H1 (cell line): ENCODE data around the gene STX18. TPM values are rescaled to one million over a fixed set of nuclear protein-coding genes. Genes with fewer than 3 reads are reported as not detected.
A peak's percentile ranks its signal among the peaks of the same experiment; 100 is the strongest.

Source experiments
- CTCF ChIA-PET: fragments of 300-600 bp; sonication (Branson Sonifier 250); formaldehyde crosslinking; loops from one replicate; lab custom pipeline; 2021; ENCODE audit not compliant: partially characterized antibody; lab: Charles Lee
- POLR2A ChIA-PET: fragments of 300-600 bp; sonication (Branson Sonifier 250); formaldehyde crosslinking; loops from one replicate; lab custom pipeline; 2021; ENCODE audit warnings: inconsistent platforms; ENCODE audit not compliant: partially characterized antibody; lab: Charles Lee
- DNase-seq, 2 experiments: peaks; one replicate each; pipeline versions ENCODE4 v3.0.0 to v3.0.0-alpha.2; 2010 to 2022; ENCODE audit warnings: low spot score in 2 of 2, low read depth in 1 of 2, mixed read lengths in 1 of 2
- FAIRE-seq: peaks from 2 replicates; lab custom pipeline; 2011; peaks lifted over from hg19 to GRCh38; lab: Jason Lieb, UNC
- H2AFZ ChIP-seq: 2 replicates; pipeline ENCODE4 v1.8.1; 2012; ENCODE audit warnings: low read length, inconsistent platforms
- H2AK5ac ChIP-seq: 2 replicates; pipeline ENCODE4 v1.6.1; 2013; ENCODE audit warnings: low read depth, low read length
- H2BK120ac ChIP-seq: replicated peaks from 2 replicates; pipeline ENCODE3; 2013; ENCODE audit warnings: low read depth, low read length, inconsistent platforms
- H2BK12ac ChIP-seq: 2 replicates; pipeline ENCODE4 v1.6.1; 2013; ENCODE audit warnings: low read depth, low read length
- H2BK15ac ChIP-seq: 2 replicates; pipeline ENCODE4 v1.6.1; 2013; ENCODE audit warnings: low read length
- H2BK20ac ChIP-seq: 2 replicates; pipeline ENCODE4 v1.6.1; 2013; ENCODE audit warnings: low read length
- H2BK5ac ChIP-seq: 2 replicates; pipeline ENCODE4 v1.6.1; 2013; ENCODE audit warnings: low read depth, low read length
- H3K14ac ChIP-seq: 2 replicates; pipeline ENCODE4 v1.6.1; 2013; ENCODE audit warnings: inconsistent platforms; ENCODE audit not compliant: insufficient read length
- H3K18ac ChIP-seq: 2 replicates; pipeline ENCODE4 v1.6.1; 2013; ENCODE audit warnings: low read length; ENCODE audit errors: extremely low read depth
- H3K23ac ChIP-seq: 2 replicates; pipeline ENCODE4 v1.6.1; 2013; ENCODE audit warnings: inconsistent platforms; ENCODE audit not compliant: insufficient read length
- H3K23me2 ChIP-seq: 2 replicates; pipeline ENCODE4 v1.6.1; 2013; ENCODE audit warnings: low read depth, low read length
- H3K27ac ChIP-seq: 2 replicates; pipeline ENCODE4 v1.6.1; 2011; ENCODE audit warnings: low read depth, low read length, inconsistent platforms
- H3K27me3 ChIP-seq, 4 experiments: replicated peaks in 1 of 4; 1 replicate in 1 of 4; 2 replicates in 3 of 4; pipeline versions ENCODE4 v1.6.1 to v1.8.1; 2011 to 2013; ENCODE audit warnings: low read length in 3 of 4, mild to moderate bottlenecking in 3 of 4, inconsistent platforms in 2 of 4, mixed read lengths in 2 of 4, moderate library complexity in 1 of 4; ENCODE audit not compliant: control insufficient read depth in 3 of 4, insufficient read depth in 3 of 4; ENCODE audit errors: extremely low read depth in 1 of 4
- H3K36me3 ChIP-seq, 4 experiments: 2 replicates each; pipeline versions ENCODE4 v1.6.1 to v1.8.1; 2011 to 2013; ENCODE audit warnings: mild to moderate bottlenecking in 4 of 4, low read length in 3 of 4, moderate library complexity in 2 of 4, control low read depth in 1 of 4, inconsistent platforms in 1 of 4; ENCODE audit not compliant: insufficient read depth in 4 of 4, control insufficient read depth in 2 of 4
- H3K4ac ChIP-seq: replicated peaks from 2 replicates; pipeline ENCODE3; 2013; ENCODE audit warnings: low read length, low read depth, mixed read lengths, inconsistent platforms; ENCODE audit not compliant: insufficient read length
- H3K4me1 ChIP-seq, 4 experiments: replicated peaks in 1 of 4; 1 replicate in 1 of 4; 2 replicates in 3 of 4; pipeline versions ENCODE4 v1.6.1 to v1.8.1; 2011 to 2013; ENCODE audit warnings: low read length in 3 of 4, inconsistent platforms in 2 of 4, mixed read lengths in 1 of 4; ENCODE audit not compliant: insufficient read depth in 4 of 4, control insufficient read depth in 3 of 4
- H3K4me2 ChIP-seq, 2 experiments: 2 replicates each; pipeline versions ENCODE4 v1.6.1 to v1.8.1; 2011 to 2013; ENCODE audit warnings: low read depth in 2 of 2, low read length in 2 of 2, control low read depth in 1 of 2, inconsistent platforms in 1 of 2, mild to moderate bottlenecking in 1 of 2; ENCODE audit not compliant: insufficient read depth in 1 of 2
- H3K4me3 ChIP-seq, 4 experiments: fragments of 200-600, 300-600 bp in 1 of 4; sonication (generic), shearing (Covaris generic), sonication (Bioruptor Twin) in 1 of 4; 2 replicates each; pipeline versions ENCODE4 v1.5.1 to v1.8.1; 2011 to 2016; ENCODE audit warnings: low read length in 4 of 4, low read depth in 3 of 4, control low read depth in 2 of 4, inconsistent platforms in 2 of 4, mild to moderate bottlenecking in 2 of 4, mixed read lengths in 1 of 4, moderate library complexity in 1 of 4; ENCODE audit not compliant: insufficient read depth in 2 of 4; ENCODE audit errors: extremely low read depth in 1 of 4
- H3K56ac ChIP-seq: replicated peaks from 2 replicates; pipeline ENCODE3; 2013; ENCODE audit warnings: low read depth, mild to moderate bottlenecking, mixed read lengths, low read length, inconsistent platforms; ENCODE audit not compliant: insufficient read length
- H3K79me1 ChIP-seq: 2 replicates; pipeline ENCODE4 v1.6.1; 2013; ENCODE audit warnings: low read depth, low read length, control low read depth
- H3K79me2 ChIP-seq, 2 experiments: 2 replicates each; pipeline versions ENCODE4 v1.6.1 to v1.8.1; 2012 to 2013; ENCODE audit warnings: low read length in 2 of 2, mild to moderate bottlenecking in 2 of 2, inconsistent platforms in 1 of 2; ENCODE audit not compliant: insufficient read depth in 2 of 2, control insufficient read depth in 1 of 2
- H3K9ac ChIP-seq, 4 experiments: replicated peaks in 1 of 4; 1 replicate in 1 of 4; 2 replicates in 3 of 4; pipeline versions ENCODE4 v1.6.1 to v1.8.1; 2011 to 2013; ENCODE audit warnings: low read depth in 3 of 4, low read length in 3 of 4, control low read depth in 2 of 4, mild to moderate bottlenecking in 2 of 4, moderate library complexity in 2 of 4, inconsistent platforms in 1 of 4; ENCODE audit errors: extremely low read depth in 1 of 4
- H3K9me3 ChIP-seq, 2 experiments: 2 replicates each; pipeline versions ENCODE4 v1.6.1 to v1.8.1; 2012 to 2013; ENCODE audit warnings: mild to moderate bottlenecking in 2 of 2, moderate library complexity in 2 of 2, control low read depth in 1 of 2, inconsistent platforms in 1 of 2, low read depth in 1 of 2, low read length in 1 of 2, mixed read lengths in 1 of 2; ENCODE audit not compliant: insufficient read depth in 2 of 2
- H4K20me1 ChIP-seq, 2 experiments: replicated peaks in 1 of 2; 2 replicates each; pipeline versions ENCODE3 to v1.8.1; 2011 to 2013; ENCODE audit warnings: inconsistent platforms in 2 of 2, low read length in 2 of 2, mild to moderate bottlenecking in 1 of 2; ENCODE audit not compliant: insufficient read depth in 2 of 2, control insufficient read depth in 1 of 2
- H4K5ac ChIP-seq: 2 replicates; pipeline ENCODE4 v1.6.1; 2013; ENCODE audit warnings: low read length, low read depth, mixed read lengths, inconsistent platforms; ENCODE audit not compliant: insufficient read length
- H4K8ac ChIP-seq: 2 replicates; pipeline ENCODE4 v1.8.0; 2013; ENCODE audit warnings: mild to moderate bottlenecking, moderate library complexity, low read length, inconsistent platforms; ENCODE audit not compliant: insufficient read depth; ENCODE audit errors: extremely low read depth
- H4K91ac ChIP-seq: replicated peaks from 2 replicates; pipeline ENCODE3; 2013; ENCODE audit warnings: low read length, mixed read lengths, inconsistent platforms; ENCODE audit not compliant: insufficient read length
- BRCA1 ChIP-seq: IDR thresholded peaks from 2 replicates; pipeline ENCODE4 v1.6.1; 2012; ENCODE audit warnings: low read depth, low read length, improper control_type of control experiment
- CBX8 ChIP-seq: fragments of 300-800, 300-1000 bp; sonication (generic); IDR thresholded peaks from 2 replicates; pipeline ENCODE4 v1.7.1; 2016; ENCODE audit warnings: low read depth, low read length, borderline replicate concordance
- EP300 ChIP-seq, 2 experiments: IDR thresholded peaks; 1 replicate in 1 of 2; 2 replicates in 1 of 2; pipeline ENCODE4 v1.6.1; 2011 to 2012; ENCODE audit warnings: low read depth in 2 of 2, low read length in 2 of 2, mild to moderate bottlenecking in 2 of 2, borderline replicate concordance in 1 of 2, inconsistent platforms in 1 of 2, moderate library complexity in 1 of 2
- NANOG ChIP-seq: IDR thresholded peaks from 2 replicates; pipeline ENCODE4 v1.6.1; 2011; ENCODE audit warnings: low read length, low read depth, mild to moderate bottlenecking, inconsistent platforms; ENCODE audit not compliant: insufficient read depth, poor library complexity, severe bottlenecking
- RAD21 ChIP-seq, 2 experiments: IDR thresholded peaks in 1 of 2; conservative IDR thresholded peaks in 1 of 2; 2 replicates each; pipeline ENCODE4 v1.6.1; 2011; ENCODE audit warnings: low read depth in 2 of 2, low read length in 2 of 2, improper control_type of control experiment in 1 of 2, inconsistent platforms in 1 of 2, mild to moderate bottlenecking in 1 of 2, moderate library complexity in 1 of 2
- RFX5 ChIP-seq: IDR thresholded peaks from 2 replicates; pipeline ENCODE4 v1.6.1; 2011; ENCODE audit warnings: low read depth, low read length, improper control_type of control experiment, borderline replicate concordance
- RNF2 ChIP-seq: fragments of 200-900, 300-1000 bp; sonication (generic); IDR thresholded peaks from 2 replicates; pipeline ENCODE4 v1.7.1; 2016; ENCODE audit warnings: borderline replicate concordance, low read depth, mild to moderate bottlenecking, antibody characterized with exemption, low read length; ENCODE audit not compliant: poor library complexity, severe bottlenecking; ENCODE audit errors: missing control alignments
- RXRA ChIP-seq: IDR thresholded peaks from 2 replicates; pipeline ENCODE4 v1.6.1; 2011; ENCODE audit warnings: low read depth, mild to moderate bottlenecking, low read length, moderate library complexity; ENCODE audit not compliant: insufficient read depth
- SIN3A ChIP-seq, 2 experiments: IDR thresholded peaks in 1 of 2; conservative IDR thresholded peaks in 1 of 2; 2 replicates each; pipeline ENCODE4 v1.6.1; 2011 to 2012; ENCODE audit warnings: low read length in 2 of 2, improper control_type of control experiment in 1 of 2, low read depth in 1 of 2, mild to moderate bottlenecking in 1 of 2
- SIX5 ChIP-seq: IDR thresholded peaks from 2 replicates; pipeline ENCODE4 v1.6.1; 2011; ENCODE audit warnings: mild to moderate bottlenecking, low read depth, low read length
- TAF1 ChIP-seq: IDR thresholded peaks from 2 replicates; pipeline ENCODE4 v1.6.1; 2011; ENCODE audit warnings: mild to moderate bottlenecking, low read depth, low read length
- WGBS, 2 experiments: shearing (Covaris generic) in 1 of 2; methylation state at CpG; one replicate each; pipeline versions ENCODE4 v1.1.6 to v1.1.7; 2013 to 2015; ENCODE audit warnings: low lambda C conversion rate in 2 of 2, mixed read lengths in 2 of 2, inconsistent platforms in 1 of 2, low coverage in 1 of 2, missing lambda C conversion rate in 1 of 2; ENCODE audit not compliant: insufficient replicate concordance in 2 of 2, insufficient coverage in 1 of 2, insufficient read length in 1 of 2; ENCODE audit errors: extremely low coverage in 1 of 2, missing lambda C conversion rate in 1 of 2; 5-methylcytosine and 5-hydroxymethylcytosine counted together
- polyA plus RNA-seq, 7 experiments: library from polyadenylated mRNA; depleted of rRNA in 3 of 7; stranded (reverse) in 5 of 7; unstranded in 2 of 7; fragments of >200 nt in 5 of 7; fragments of 200-250 nt in 2 of 7; gene quantifications; 1 replicate in 5 of 7; 2 replicates in 1 of 7; 4 replicates in 1 of 7; pipeline versions ENCODE4 v1.2.1 to v1.2.3, GENCODE V29; 2011 to 2013; ENCODE audit warnings: missing spikeins in 2 of 7, mixed read lengths in 2 of 7
- total RNA-seq: library from RNA; stranded (reverse); fragmentation: NEBNext Ultra II Directional; extraction: Animal tissue kit (Norgen Biotek cat#: 25700); gene quantifications from 2 replicates; pipeline ENCODE4 v1.2.1, GENCODE V29; 2021
- TF ChIP-seq, protein P1 (sequence below): IDR thresholded peaks from 2 replicates; pipeline ENCODE4 v1.6.1; 2012; ENCODE audit warnings: inconsistent platforms

Gene STX18
- total and polyA plus RNA-seq, 2 of the 8 experiments (the other 6 are each of a cell fraction or from before 2014, with no cell fraction given) = 14.6 to 18.3 TPM

DNA sequence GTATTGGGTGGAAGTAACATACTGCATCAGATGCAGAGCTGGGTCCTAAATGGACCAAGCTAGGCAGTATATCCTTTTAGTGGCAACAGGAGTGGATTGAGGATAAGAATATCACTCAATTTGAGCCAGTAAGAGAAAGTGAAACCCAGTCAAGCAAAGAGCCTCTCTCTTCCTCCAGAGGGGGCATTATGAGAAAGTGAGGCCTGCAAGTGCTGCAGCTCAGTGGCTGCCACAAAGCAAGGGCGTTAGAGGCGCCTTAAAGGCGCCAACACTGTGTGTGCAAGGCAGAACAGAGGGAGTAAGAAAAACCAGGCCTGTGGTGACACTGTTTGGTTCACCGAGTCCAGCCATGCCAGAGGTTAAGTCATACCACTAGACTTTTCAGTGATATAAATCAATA lies 17.5 kb downstream of the STX18 start:
- Histone ChIP-seq H3K18ac (no peak overlapping the region), H3K9ac (no peak overlapping the region), H2BK5ac (no peak overlapping the region), H3K36me3 (no peaks in the 10 kb centered on the region; a peak in 1 of 8 replicates), H4K8ac (no peak overlapping the region), H3K79me2 (peaks cover 0 to 2% of the 10 kb centered on the region in 2 experiments; a peak in 1 of 4 replicates), H3K4me2 (no peak overlapping the region), H3K4me1 (peaks cover 0 to 4% (median 2%) of the 10 kb centered on the region in 4 experiments; a peak in 1 of 7 replicates), H4K5ac (no peak overlapping the region), H2AK5ac (no peak overlapping the region), H3K23ac (no peak overlapping the region), H3K4me3 (no peak overlapping the region), H2AFZ (no peak overlapping the region), H3K4ac (no peak overlapping the region), H3K9me3 (no peaks in the 10 kb centered on the region), H3K27ac (no peak overlapping the region), H2BK12ac (no peak overlapping the region), H3K79me1 (peaks cover 2% of the 10 kb centered on the region), H3K14ac (no peak overlapping the region), H3K23me2 (no peaks in the 10 kb centered on the region), H4K20me1 (peaks cover 0 to 2% of the 10 kb centered on the region in 2 experiments), H3K56ac (no peak overlapping the region), H3K27me3 (no peaks in the 10 kb centered on the region), H4K91ac (no peak overlapping the region), H2BK20ac (no peak overlapping the region), H2BK15ac (no peak overlapping the region), H2BK120ac (no peak overlapping the region)
- 69% methylated on average over 4 of the region's 4 CpGs; no CpG with 5 or more reads in 1 of the 2 experiments for WGBS, 2 experiments
- DNase-seq (no peak), FAIRE-seq (peak; percentile 69)
- CTCF ChIA-PET = interaction anchor here (0.6 to 9.8 kb wide), 14 partner anchors 12 to 866 kb away, joined by 3 to 86 read pairs (median 3); partner anchors contain the start of gene STX18
- POLR2A ChIA-PET = interaction anchor here (1.0 kb wide), 1 partner anchor 51 kb away, joined by 4 read pairs; no protein-coding TSS in a partner anchor
- TF ChIP-seq BRCA1 (no peak), RFX5 (no peak), CBX8 (no peak), RXRA (no peak), NANOG (no peak), EP300 (IDR thresholded peaks at IDR 0.05; ENCODE audit: borderline replicate concordance in 1 of 2, low read depth in 2 of 2, low read length in 2 of 2) (no peak), SIN3A (conservative IDR thresholded peaks at IDR 0.05 in 1 of 2, IDR thresholded peaks at IDR 0.05 in 1 of 2; ENCODE audit: low read depth in 1 of 2, low read length in 2 of 2) (no peak), RNF2 (no peak), SIX5 (no peak), RAD21 (IDR thresholded peaks at IDR 0.05 in 1 of 2, conservative IDR thresholded peaks at IDR 0.05 in 1 of 2; ENCODE audit: low read depth in 2 of 2, low read length in 2 of 2) (peak; percentile 12 to 37; a peak in 2 of 4 replicates), TAF1 (no peak)
- TF ChIP-seq, protein P1, sequence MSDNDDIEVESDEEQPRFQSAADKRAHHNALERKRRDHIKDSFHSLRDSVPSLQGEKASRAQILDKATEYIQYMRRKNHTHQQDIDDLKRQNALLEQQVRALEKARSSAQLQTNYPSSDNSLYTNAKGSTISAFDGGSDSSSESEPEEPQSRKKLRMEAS = no peak
